Trophoblast cell (in vitro differentiated cells and primary cell): ENCODE results near the gene AVPI1.

Experiments used
- DNase-seq, 2 donors: peaks; one replicate each; pipeline ENCODE4 v3.0.0-alpha.2; 2016
- H2AFZ ChIP-seq: 2 replicates; pipeline ENCODE4 v1.6.1; 2013; ENCODE audit warnings: low read length, moderate library complexity, mild to moderate bottlenecking; ENCODE audit not compliant: insufficient read depth, poor library complexity
- H2AK5ac ChIP-seq: 2 replicates; pipeline ENCODE4 v1.6.1; 2013; ENCODE audit warnings: mild to moderate bottlenecking, low read length
- H2BK120ac ChIP-seq: 2 replicates; pipeline ENCODE4 v1.6.1; 2013; ENCODE audit warnings: low read length, mild to moderate bottlenecking, moderate library complexity; ENCODE audit not compliant: insufficient read depth, poor library complexity
- H2BK12ac ChIP-seq: 2 replicates; pipeline ENCODE4 v1.6.1; 2013; ENCODE audit warnings: mild to moderate bottlenecking, low read length, moderate library complexity
- H2BK5ac ChIP-seq: 2 replicates; pipeline ENCODE4 v1.6.1; 2013; ENCODE audit warnings: low read length, low read depth, moderate library complexity, mild to moderate bottlenecking; ENCODE audit not compliant: poor library complexity
- H3K14ac ChIP-seq: 2 replicates; pipeline ENCODE4 v1.6.1; 2013; ENCODE audit warnings: mild to moderate bottlenecking, low read length
- H3K18ac ChIP-seq: 2 replicates; pipeline ENCODE4 v1.6.1; 2013; ENCODE audit warnings: mild to moderate bottlenecking, low read length
- H3K23ac ChIP-seq: 2 replicates; pipeline ENCODE4 v1.6.1; 2013; ENCODE audit warnings: low read length
- H3K27ac ChIP-seq: 2 replicates; pipeline ENCODE4 v1.5.1; 2013; ENCODE audit warnings: low read depth, mild to moderate bottlenecking, inconsistent platforms, low read length, moderate library complexity
- H3K27me3 ChIP-seq: 2 replicates; pipeline ENCODE4 v1.6.1; 2013; ENCODE audit warnings: inconsistent platforms, mild to moderate bottlenecking, low read length, moderate library complexity; ENCODE audit not compliant: insufficient read depth
- H3K36me3 ChIP-seq, 2 experiments: 1 replicate in 1 of 2; 2 replicates in 1 of 2; pipeline ENCODE4 v1.6.1; 2013; ENCODE audit warnings: low read length in 2 of 2, mild to moderate bottlenecking in 2 of 2, moderate library complexity in 1 of 2; ENCODE audit not compliant: insufficient read depth in 2 of 2, control insufficient read depth in 1 of 2
- H3K4ac ChIP-seq: 2 replicates; pipeline ENCODE4 v1.6.1; 2013; ENCODE audit warnings: low read depth, mild to moderate bottlenecking, low read length, moderate library complexity
- H3K4me1 ChIP-seq, 2 experiments: 1 replicate in 1 of 2; 2 replicates in 1 of 2; pipeline ENCODE4 v1.6.1; 2013; ENCODE audit warnings: low read length in 2 of 2, mild to moderate bottlenecking in 2 of 2, moderate library complexity in 1 of 2; ENCODE audit not compliant: insufficient read depth in 2 of 2, control insufficient read depth in 1 of 2
- H3K4me2 ChIP-seq: 2 replicates; pipeline ENCODE4 v1.6.1; 2013; ENCODE audit warnings: inconsistent platforms, mild to moderate bottlenecking, low read length, moderate library complexity
- H3K4me3 ChIP-seq: 2 replicates; pipeline ENCODE4 v1.5.1; 2013; ENCODE audit warnings: mild to moderate bottlenecking, low read depth, low read length, inconsistent platforms
- H3K79me1 ChIP-seq: one replicate; pipeline ENCODE4 v1.6.1; 2013; ENCODE audit warnings: low read length
- H3K79me2 ChIP-seq: 2 replicates; pipeline ENCODE4 v1.6.1; 2013; ENCODE audit warnings: low read length, mild to moderate bottlenecking; ENCODE audit not compliant: control insufficient read depth, insufficient read depth, poor library complexity
- H3K9ac ChIP-seq: 2 replicates; pipeline ENCODE4 v1.6.1; 2013; ENCODE audit warnings: mild to moderate bottlenecking, low read length
- H3K9me3 ChIP-seq: 2 replicates; pipeline ENCODE4 v1.6.1; 2013; ENCODE audit warnings: low read depth, mild to moderate bottlenecking, control low read depth, inconsistent platforms, low read length; ENCODE audit not compliant: insufficient read depth
- H4K12ac ChIP-seq: 2 replicates; pipeline ENCODE4 v1.6.1; 2013; ENCODE audit warnings: low read depth, mild to moderate bottlenecking, low read length, moderate library complexity
- H4K8ac ChIP-seq: 2 replicates; pipeline ENCODE4 v1.6.1; 2013; ENCODE audit warnings: low read depth, mild to moderate bottlenecking, low read length, moderate library complexity
- H4K91ac ChIP-seq: one replicate; pipeline ENCODE4 v1.6.1; 2013; ENCODE audit warnings: low read depth, mild to moderate bottlenecking, low read length, moderate library complexity
- WGBS: extraction: QIAGEN DNeasy Blood & Tissue Kit; methylation state at CpG from one replicate; pipeline ENCODE4 v1.1.7; 2013; ENCODE audit warnings: missing lambda C conversion rate; ENCODE audit not compliant: insufficient read length, insufficient coverage; ENCODE audit errors: extremely low coverage; 5-methylcytosine and 5-hydroxymethylcytosine counted together

Gene AVPI1

DNA sequence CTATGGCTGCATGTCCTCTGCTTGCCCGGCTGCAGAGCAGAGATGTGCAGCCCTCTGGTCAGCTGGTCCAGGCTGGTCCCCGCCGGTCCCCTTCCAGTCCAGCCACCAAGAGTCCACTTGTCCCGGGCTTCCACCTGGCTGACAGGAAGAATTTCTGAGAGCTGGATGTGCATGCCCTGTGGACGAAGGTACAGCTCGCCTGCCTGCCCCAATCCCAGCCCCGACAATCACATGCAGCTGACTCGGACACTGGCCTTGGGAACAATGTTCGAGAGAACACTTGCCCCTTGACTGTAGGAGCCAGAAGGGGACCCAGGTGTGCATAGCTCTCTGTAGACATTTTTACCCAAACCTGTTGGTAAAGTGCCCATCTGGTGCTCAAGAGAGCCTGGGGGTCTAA is 11.8 kb downstream of the AVPI1 start:
- Histone ChIP-seq H2AK5ac (no peak overlapping the region), H3K4me3 (no peak overlapping the region), H4K91ac (no peak overlapping the region), H3K36me3 (peaks cover 36 to 44% of the 10 kb centered on the region in 2 experiments), H3K4me2 (no peak overlapping the region), H3K4ac (no peak overlapping the region), H2BK120ac (no peak overlapping the region), H3K18ac (no peak overlapping the region), H2BK5ac (no peak overlapping the region), H3K9me3 (no peaks in the 10 kb centered on the region), H2AFZ (no peak overlapping the region), H2BK12ac (no peak overlapping the region), H3K9ac (no peak overlapping the region), H3K79me1 (no peaks in the 10 kb centered on the region), H3K27me3 (no peaks in the 10 kb centered on the region), H3K23ac (no peak overlapping the region), H4K8ac (no peak overlapping the region), H3K79me2 (peaks cover 2% of the 10 kb centered on the region), H3K27ac (no peak overlapping the region), H3K4me1 (no peaks in the 10 kb centered on the region), H4K12ac (no peak overlapping the region), H3K14ac (no peak overlapping the region)
- DNase-seq = no peak
- no CpG with 5 or more reads among the region's 9 CpGs for WGBS

DNA sequence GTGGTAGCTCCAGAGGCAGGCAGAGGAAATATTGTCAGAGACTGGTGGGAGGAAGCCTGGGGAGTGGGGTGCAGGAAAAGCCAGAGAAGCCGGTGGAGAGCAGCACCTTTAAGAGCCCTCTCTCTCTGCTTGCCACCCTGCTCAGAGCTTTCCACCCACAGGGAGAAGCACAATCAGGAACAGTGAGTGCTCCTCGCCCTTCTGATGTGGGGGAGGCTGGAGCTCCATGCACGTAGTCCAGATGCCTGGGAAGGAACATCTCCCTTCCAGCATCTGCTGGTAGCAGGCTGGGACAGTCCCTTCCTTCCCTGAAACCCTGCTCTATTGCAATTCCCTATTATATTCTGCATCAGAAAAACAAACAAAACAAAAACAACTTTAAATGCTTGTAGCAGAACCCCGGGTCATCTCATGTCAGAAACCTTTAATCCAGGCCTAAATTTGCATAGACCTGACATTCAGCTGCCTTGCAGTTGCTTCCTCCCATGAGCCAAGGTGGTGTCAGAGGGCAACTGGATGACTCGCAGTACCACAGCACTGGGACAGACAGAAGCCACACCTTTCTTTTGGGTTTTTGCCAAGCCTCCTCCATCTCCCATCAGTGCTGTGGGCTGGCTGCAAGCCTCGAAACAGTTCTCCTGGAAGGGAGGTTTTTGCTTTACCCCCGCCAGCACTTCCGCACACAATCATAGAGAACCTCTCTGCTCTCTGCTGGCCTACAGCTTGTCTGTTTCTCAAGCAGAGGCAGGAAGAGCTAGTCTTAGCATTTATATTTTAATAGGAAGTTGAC is 13.1 kb downstream of the AVPI1 start:
- Histone ChIP-seq H3K79me1 (no peaks in the 10 kb centered on the region), H3K9me3 (no peaks in the 10 kb centered on the region), H3K14ac (no peak overlapping the region), H4K91ac (no peak overlapping the region), H3K9ac (no peak overlapping the region), H2AFZ (no peak overlapping the region), H2BK12ac (no peak overlapping the region), H3K27me3 (no peaks in the 10 kb centered on the region), H2BK120ac (no peak overlapping the region), H3K18ac (no peak overlapping the region), H2BK5ac (no peak overlapping the region), H3K27ac (no peak overlapping the region), H3K36me3 (peaks cover 33 to 38% of the 10 kb centered on the region in 2 experiments), H3K23ac (no peak overlapping the region), H3K4me2 (no peak overlapping the region), H3K4ac (no peak overlapping the region), H3K4me1 (peaks cover 0 to 4% of the 10 kb centered on the region in 2 experiments), H3K79me2 (no peaks in the 10 kb centered on the region), H3K4me3 (no peak overlapping the region), H4K8ac (no peak overlapping the region), H2AK5ac (no peak overlapping the region), H4K12ac (no peak overlapping the region)
- no CpG with 5 or more reads among the region's 8 CpGs for WGBS
- DNase-seq = no peak

DNA sequence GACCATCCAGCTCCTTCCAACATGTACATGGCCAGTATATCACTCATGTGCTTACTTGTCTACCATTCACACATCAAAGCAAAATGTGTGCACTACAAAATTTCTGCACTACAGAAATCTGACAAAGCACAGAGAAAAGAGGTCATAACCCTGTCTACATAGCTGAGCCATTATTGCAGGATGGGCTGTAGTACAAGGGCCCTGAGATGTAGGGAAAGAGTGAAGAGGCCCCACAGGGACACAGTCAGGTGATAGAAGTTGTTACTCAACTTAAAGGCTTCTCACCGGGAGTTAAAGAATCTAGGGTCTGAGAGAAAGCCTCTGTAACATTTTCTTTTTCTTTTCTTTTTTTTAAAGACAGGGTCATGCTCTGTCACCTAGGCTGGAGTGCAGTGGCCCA is 17.5 kb downstream of the AVPI1 start:
- Histone ChIP-seq H3K4ac (no peak overlapping the region), H3K4me1 (peaks cover 0 to 7% of the 10 kb centered on the region in 2 experiments), H3K79me1 (no peaks in the 10 kb centered on the region), H3K9me3 (no peaks in the 10 kb centered on the region), H2BK120ac (no peak overlapping the region), H3K27me3 (no peaks in the 10 kb centered on the region), H3K4me3 (no peak overlapping the region), H3K79me2 (no peaks in the 10 kb centered on the region), H3K23ac (no peak overlapping the region), H2BK12ac (no peak overlapping the region), H3K36me3 (peaks cover 23 to 32% of the 10 kb centered on the region in 2 experiments), H2AK5ac (no peak overlapping the region), H3K4me2 (no peak overlapping the region), H4K12ac (no peak overlapping the region), H3K18ac (no peak overlapping the region), H3K27ac (no peak overlapping the region), H3K14ac (no peak overlapping the region), H2BK5ac (no peak overlapping the region), H4K8ac (no peak overlapping the region), H4K91ac (no peak overlapping the region), H2AFZ (no peak overlapping the region), H3K9ac (no peak overlapping the region)
- WGBS = no CpG with 5 or more reads among the region's 1 CpG
- no peak for DNase-seq

DNA sequence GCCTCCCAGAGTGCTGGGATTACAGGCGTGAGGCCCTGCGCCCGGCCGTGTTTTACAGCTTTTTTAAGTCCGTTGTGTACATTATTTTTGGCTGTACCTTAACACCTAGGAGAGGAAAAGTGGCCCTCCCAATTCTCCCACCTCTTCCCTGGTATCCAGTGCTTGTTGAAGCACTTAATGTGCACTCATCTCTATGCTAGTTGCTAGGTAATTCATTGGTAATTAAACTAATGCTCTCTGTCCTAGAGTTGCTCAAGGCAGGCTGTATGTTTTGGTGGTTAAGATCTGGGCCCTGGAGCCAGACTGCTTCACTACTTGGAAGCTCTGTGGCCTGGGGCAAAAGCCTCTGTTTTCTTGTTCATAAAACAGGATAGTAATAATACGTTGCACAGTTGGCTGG is 19.6 kb downstream of the AVPI1 start:
- H3K79me2 ChIP-seq = no peaks in the 10 kb centered on the region
- no peak overlapping the region for H3K23ac ChIP-seq
- H3K9me3 ChIP-seq = no peaks in the 10 kb centered on the region
- no peak overlapping the region for H3K4me2 ChIP-seq
- H3K36me3 ChIP-seq = peaks cover 15 to 26% of the 10 kb centered on the region in 2 experiments
- H3K9ac ChIP-seq = no peak overlapping the region
- no peak overlapping the region for H2BK120ac ChIP-seq
- no peak overlapping the region for H2BK5ac ChIP-seq
- no peaks in the 10 kb centered on the region for H3K27me3 ChIP-seq
- no peak overlapping the region for H3K27ac ChIP-seq
- no peak overlapping the region for H3K18ac ChIP-seq
- H3K4me1 ChIP-seq = peaks cover 0 to 7% of the 10 kb centered on the region in 2 experiments
- no peak overlapping the region for H3K4me3 ChIP-seq
- no peak overlapping the region for H2AFZ ChIP-seq
- DNase-seq = no peak
- H2BK12ac ChIP-seq = no peak overlapping the region
- no peak overlapping the region for H2AK5ac ChIP-seq
- H4K91ac ChIP-seq = no peak overlapping the region
- no peak overlapping the region for H4K8ac ChIP-seq
- no CpG with 5 or more reads among the region's 6 CpGs for WGBS
- H3K79me1 ChIP-seq = no peaks in the 10 kb centered on the region
- no peak overlapping the region for H3K14ac ChIP-seq
- no peak overlapping the region for H4K12ac ChIP-seq
- H3K4ac ChIP-seq = no peak overlapping the region
